Keratinocyte (primary cell): Measurements from ENCODE around the gene CCDC192. TPM values are rescaled to one million over a fixed set of nuclear protein-coding genes. Genes with fewer than 3 reads are reported as not detected.

Experiments
- DNase-seq: peaks from one replicate; pipeline ENCODE4 v3.0.0-alpha.2; 2011; ENCODE audit warnings: low read depth, missing footprints, low spot score
- FAIRE-seq: peaks from 2 replicates; lab custom pipeline; 2011; peaks lifted over from hg19 to GRCh38; lab: Jason Lieb, UNC
- H2AFZ ChIP-seq: 2 replicates; pipeline ENCODE4 v1.6.0; 2012; ENCODE audit warnings: low read length, control low read depth, inconsistent platforms; ENCODE audit not compliant: control insufficient read depth
- H3K27ac ChIP-seq: 2 replicates; pipeline ENCODE4 v1.5.1; 2011; ENCODE audit warnings: low read length; ENCODE audit not compliant: control insufficient read depth, insufficient read depth
- H3K27me3 ChIP-seq: 3 replicates; pipeline ENCODE4 v1.6.0; 2011; ENCODE audit warnings: low read length; ENCODE audit not compliant: control insufficient read depth, insufficient read depth; ENCODE audit errors: extremely low read depth
- H3K36me3 ChIP-seq, 2 experiments: 2 replicates in 1 of 2; 3 replicates in 1 of 2; pipeline ENCODE4 v1.5.1; 2011; ENCODE audit warnings: low read length in 2 of 2, mild to moderate bottlenecking in 1 of 2; ENCODE audit not compliant: control insufficient read depth in 2 of 2, insufficient read depth in 2 of 2; ENCODE audit errors: extremely low read depth in 1 of 2
- H3K4me1 ChIP-seq: 3 replicates; pipeline ENCODE4 v1.5.1; 2011; ENCODE audit warnings: low read length; ENCODE audit not compliant: control insufficient read depth, insufficient read depth; ENCODE audit errors: extremely low read depth
- H3K4me2 ChIP-seq: 3 replicates; pipeline ENCODE4 v1.6.0; 2011; ENCODE audit warnings: low read depth, low read length; ENCODE audit not compliant: control insufficient read depth, insufficient read depth; ENCODE audit errors: extremely low read depth
- H3K4me3 ChIP-seq, 3 experiments: fragments of 200-600 bp in 1 of 3; sonication (generic) in 1 of 3; 2 replicates in 2 of 3; 3 replicates in 1 of 3; pipeline ENCODE4 v1.5.1; 2011 to 2016; ENCODE audit warnings: low read length in 3 of 3, mild to moderate bottlenecking in 3 of 3, control low read depth in 2 of 3, inconsistent platforms in 1 of 3, low read depth in 1 of 3, mixed read lengths in 1 of 3, mixed run types in 1 of 3, moderate library complexity in 1 of 3; ENCODE audit not compliant: control insufficient read depth in 2 of 3, insufficient read depth in 2 of 3; ENCODE audit errors: extremely low read depth in 1 of 3
- H3K79me2 ChIP-seq: 2 replicates; pipeline ENCODE4 v1.6.0; 2012; ENCODE audit warnings: low read length; ENCODE audit not compliant: control insufficient read depth, insufficient read depth
- H3K9ac ChIP-seq: 3 replicates; pipeline ENCODE4 v1.6.0; 2011; ENCODE audit warnings: low read length; ENCODE audit not compliant: control insufficient read depth, insufficient read depth; ENCODE audit errors: extremely low read depth
- H3K9me1 ChIP-seq: 3 replicates; pipeline ENCODE4 v1.6.0; 2011; ENCODE audit warnings: low read length; ENCODE audit not compliant: control insufficient read depth, insufficient read depth; ENCODE audit errors: extremely low read depth
- H3K9me3 ChIP-seq: 2 replicates; pipeline ENCODE4 v1.5.1; 2012; ENCODE audit warnings: low read depth, low read length; ENCODE audit not compliant: control insufficient read depth
- H4K20me1 ChIP-seq: 3 replicates; pipeline ENCODE4 v1.6.0; 2011; ENCODE audit warnings: low read length; ENCODE audit not compliant: control insufficient read depth, insufficient read depth; ENCODE audit errors: extremely low read depth
- EZH2 ChIP-seq: IDR thresholded peaks from one replicate; pipeline ENCODE4 v1.6.1; 2012; ENCODE audit warnings: inconsistent platforms, mild to moderate bottlenecking, low read length, moderate library complexity
- dilution Hi-C: fragments of 300-500 bp; cut with MboI; formaldehyde crosslinking; loops from one replicate; pipeline ENCODE4 v1.7.0; 2020; ENCODE audit warnings: low sequenced_read_pairs; ENCODE audit not compliant: extremely low pct_ligation_motif_present
- polyA plus RNA-seq, 5 experiments: library from polyadenylated mRNA; depleted of rRNA in 3 of 5; stranded (reverse) in 3 of 5; stranded (forward) in 1 of 5; unstranded in 1 of 5; fragments of >200 nt; gene quantifications; 1 replicate in 1 of 5; 2 replicates in 3 of 5; 3 replicates in 1 of 5; pipeline versions ENCODE4 v1.2.1 to v1.2.3, GENCODE V29; 2011 to 2012; ENCODE audit warnings: missing spikeins in 2 of 5, low read depth in 1 of 5, low replicate concordance in 1 of 5
- TF ChIP-seq, protein P1 (sequence below), 3 experiments: IDR thresholded peaks in 1 of 3; conservative IDR thresholded peaks in 1 of 3; optimal IDR thresholded peaks in 1 of 3; 2 replicates in 2 of 3; 3 replicates in 1 of 3; pipeline versions ENCODE3 to v1.5.1; 2011; ENCODE audit warnings: low read length in 3 of 3, mild to moderate bottlenecking in 3 of 3, moderate library complexity in 2 of 3, control low read depth in 1 of 3, inconsistent platforms in 1 of 3; ENCODE audit not compliant: insufficient read depth in 2 of 3; ENCODE audit errors: extremely low read depth in 1 of 3

The CCDC192 gene
- polyA plus RNA-seq, 1 donor (not counting 4 experiments of a cell fraction or from before 2014, with no cell fraction given), result not detected

- dilution Hi-C loops, result no loop called here
- H4K20me1 ChIP-seq, result no peaks in the 10 kb centered on the region
- no peaks in the 10 kb centered on the region for H3K36me3 ChIP-seq
- TF ChIP-seq EZH2, result no peak
- TF ChIP-seq, protein P1, sequence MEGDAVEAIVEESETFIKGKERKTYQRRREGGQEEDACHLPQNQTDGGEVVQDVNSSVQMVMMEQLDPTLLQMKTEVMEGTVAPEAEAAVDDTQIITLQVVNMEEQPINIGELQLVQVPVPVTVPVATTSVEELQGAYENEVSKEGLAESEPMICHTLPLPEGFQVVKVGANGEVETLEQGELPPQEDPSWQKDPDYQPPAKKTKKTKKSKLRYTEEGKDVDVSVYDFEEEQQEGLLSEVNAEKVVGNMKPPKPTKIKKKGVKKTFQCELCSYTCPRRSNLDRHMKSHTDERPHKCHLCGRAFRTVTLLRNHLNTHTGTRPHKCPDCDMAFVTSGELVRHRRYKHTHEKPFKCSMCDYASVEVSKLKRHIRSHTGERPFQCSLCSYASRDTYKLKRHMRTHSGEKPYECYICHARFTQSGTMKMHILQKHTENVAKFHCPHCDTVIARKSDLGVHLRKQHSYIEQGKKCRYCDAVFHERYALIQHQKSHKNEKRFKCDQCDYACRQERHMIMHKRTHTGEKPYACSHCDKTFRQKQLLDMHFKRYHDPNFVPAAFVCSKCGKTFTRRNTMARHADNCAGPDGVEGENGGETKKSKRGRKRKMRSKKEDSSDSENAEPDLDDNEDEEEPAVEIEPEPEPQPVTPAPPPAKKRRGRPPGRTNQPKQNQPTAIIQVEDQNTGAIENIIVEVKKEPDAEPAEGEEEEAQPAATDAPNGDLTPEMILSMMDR (optimal IDR thresholded peaks at IDR 0.05 in 1 of 3, IDR thresholded peaks at IDR 0.05 in 1 of 3, conservative IDR thresholded peaks at IDR 0.05 in 1 of 3; ENCODE audit: extremely low read depth in 1 of 3, insufficient read depth in 2 of 3, low read length in 3 of 3), result no peak
- H3K27me3 ChIP-seq, result peaks cover 20% of the 10 kb centered on the region
- no peaks in the 10 kb centered on the region for H3K9me1 ChIP-seq
- no peak for FAIRE-seq
- no peaks in the 10 kb centered on the region for H3K79me2 ChIP-seq
- H3K4me2 ChIP-seq, result no peak overlapping the region
- no peak overlapping the region for H3K4me3 ChIP-seq
- no peak for DNase-seq
- no peak overlapping the region for H3K27ac ChIP-seq
- H3K9ac ChIP-seq, result no peak overlapping the region
- H2AFZ ChIP-seq, result no peak overlapping the region
- no peaks in the 10 kb centered on the region for H3K4me1 ChIP-seq
- H3K9me3 ChIP-seq, result no peaks in the 10 kb centered on the region
These were observed 7.8 kb upstream of the CCDC192 start for GRCh38 chr5:127695346-127695745.

GRCh38 chr5:127696683-127697082 lies 6.5 kb upstream of the CCDC192 start:
- FAIRE-seq (peak; percentile 34), DNase-seq (no peak)
- H3K4me1 ChIP-seq, result no peaks in the 10 kb centered on the region
- no peaks in the 10 kb centered on the region for H3K36me3 ChIP-seq
- no peaks in the 10 kb centered on the region for H4K20me1 ChIP-seq
- no peaks in the 10 kb centered on the region for H3K79me2 ChIP-seq
- no peak overlapping the region for H3K4me3 ChIP-seq
- H3K4me2 ChIP-seq, result no peak overlapping the region
- no peak overlapping the region for H3K9ac ChIP-seq
- H3K27ac ChIP-seq, result no peak overlapping the region
- H3K9me3 ChIP-seq, result no peaks in the 10 kb centered on the region
- dilution Hi-C loops, result no loop called here
- peaks cover 22% of the 10 kb centered on the region for H3K27me3 ChIP-seq
- H2AFZ ChIP-seq, result no peak overlapping the region
- no peak for TF ChIP-seq EZH2
- TF ChIP-seq, protein P1 (optimal IDR thresholded peaks at IDR 0.05 in 1 of 3, IDR thresholded peaks at IDR 0.05 in 1 of 3, conservative IDR thresholded peaks at IDR 0.05 in 1 of 3; ENCODE audit: extremely low read depth in 1 of 3, insufficient read depth in 2 of 3, low read length in 3 of 3), result no peak
- no peaks in the 10 kb centered on the region for H3K9me1 ChIP-seq
